GM19397 (cell line): ENCODE results near the gene CYS1.
"Not testable (repeated sequence)": the region's sequence is repeated elsewhere in the genome, so short reads cannot be mapped to it uniquely, and the experiment has no call there.

ENCODE experiments used
- ATAC-seq: cut with Tn5 transposase; IDR thresholded peaks from one replicate; pipeline ENCODE4 v1.9.1; 2021; ENCODE audit warnings: mild to moderate bottlenecking, moderate library complexity; ENCODE audit not compliant: unreplicated experiment

The CYS1 gene

DNA sequence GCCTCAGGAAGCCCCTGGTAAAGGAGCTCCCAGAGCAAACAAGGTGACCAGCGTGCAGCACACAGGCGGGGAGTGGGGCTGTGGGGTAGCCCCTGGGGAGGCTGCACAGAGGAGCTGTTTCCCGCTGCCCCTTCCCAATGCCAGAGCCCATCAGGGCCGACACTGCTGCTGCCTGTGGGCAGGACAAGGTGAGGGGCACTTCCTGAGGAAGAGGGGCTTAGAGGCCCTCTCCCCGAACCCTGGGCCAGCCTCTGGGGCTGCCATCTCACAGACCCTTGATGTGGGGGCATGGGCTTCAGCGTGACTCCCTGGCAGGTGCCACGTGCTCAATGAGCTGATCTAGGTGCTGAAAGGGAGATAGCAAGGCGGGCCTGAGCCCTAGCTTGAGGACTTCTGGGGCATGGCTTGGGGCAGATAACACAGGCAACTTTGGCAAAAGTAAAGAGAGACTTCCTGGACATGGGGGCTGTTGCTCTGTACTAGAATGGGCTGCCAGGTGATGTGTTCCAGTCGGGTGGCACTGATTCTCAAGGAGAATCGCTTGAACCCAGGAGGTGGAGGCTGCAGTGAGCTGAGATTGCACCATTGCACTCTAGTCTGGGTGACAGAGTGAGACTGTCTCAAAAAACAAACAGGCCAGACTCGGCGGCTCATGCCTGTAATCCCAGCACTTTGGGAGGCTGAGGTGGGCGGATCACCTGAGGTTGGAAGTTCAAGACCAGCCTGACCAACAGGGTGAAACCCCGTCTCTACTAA, 46.8 kb downstream of the CYS1 start:
- no peak for ATAC-seq

DNA sequence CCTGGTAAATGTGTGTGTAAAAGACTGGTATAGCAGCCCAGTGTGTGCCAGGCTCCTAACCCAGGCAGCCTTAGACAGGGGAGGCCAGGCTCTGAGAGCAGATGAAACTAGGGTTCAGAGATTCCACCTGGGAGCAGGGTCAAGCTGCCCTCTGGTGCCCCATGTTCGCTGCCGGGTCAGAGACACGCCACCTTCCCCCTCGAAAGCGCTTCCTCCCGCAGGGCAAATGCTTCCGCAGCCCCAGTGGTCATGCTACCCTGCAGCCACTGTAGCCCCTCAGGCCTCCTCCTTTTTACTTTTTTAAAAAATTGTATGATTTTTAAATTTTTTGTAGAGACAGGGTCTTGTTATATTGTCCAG, 47.5 kb downstream of the CYS1 start:
- no peak for ATAC-seq

DNA sequence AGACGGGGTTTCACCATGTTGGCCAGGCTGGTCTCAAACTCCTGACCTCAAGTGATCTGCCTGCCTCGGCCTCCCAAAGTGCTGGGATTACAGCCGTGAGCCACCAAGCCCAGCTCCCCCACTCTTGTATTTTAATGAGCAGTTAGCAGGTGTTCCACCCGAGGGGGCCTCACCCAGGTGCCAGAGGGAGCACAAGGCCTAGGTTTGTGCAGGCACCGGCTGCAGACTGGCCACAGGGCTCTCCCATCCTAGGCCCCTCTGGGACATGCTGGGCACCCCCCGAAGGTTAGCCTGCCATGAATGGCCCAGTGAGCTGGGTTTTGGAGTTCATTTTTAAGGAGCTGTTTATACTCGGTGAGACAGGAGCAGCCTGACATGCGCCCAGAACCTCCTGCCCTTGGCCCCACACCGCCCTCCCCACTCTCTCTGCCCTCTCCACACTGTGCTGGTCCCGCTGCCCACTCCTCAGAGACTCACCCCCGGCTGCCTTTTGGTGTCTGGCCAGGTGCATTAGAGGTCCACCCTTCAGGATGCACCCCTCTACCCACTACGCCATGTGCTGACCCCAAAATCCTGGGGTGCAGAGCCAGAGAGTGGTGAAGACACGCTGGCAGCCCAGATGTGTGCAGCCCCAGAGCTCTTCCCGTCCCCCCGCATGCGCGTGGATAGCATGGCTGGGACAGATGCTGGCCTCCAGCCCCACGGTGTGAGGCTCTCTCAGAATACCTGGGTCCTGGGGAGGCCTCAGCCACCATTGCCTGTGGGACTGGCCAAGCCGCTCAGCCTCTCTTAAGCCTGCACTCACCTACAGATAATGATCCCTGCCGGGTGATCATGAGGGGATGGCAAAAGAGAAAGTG, 48.1 kb downstream of the CYS1 start:
- no peak for ATAC-seq

DNA sequence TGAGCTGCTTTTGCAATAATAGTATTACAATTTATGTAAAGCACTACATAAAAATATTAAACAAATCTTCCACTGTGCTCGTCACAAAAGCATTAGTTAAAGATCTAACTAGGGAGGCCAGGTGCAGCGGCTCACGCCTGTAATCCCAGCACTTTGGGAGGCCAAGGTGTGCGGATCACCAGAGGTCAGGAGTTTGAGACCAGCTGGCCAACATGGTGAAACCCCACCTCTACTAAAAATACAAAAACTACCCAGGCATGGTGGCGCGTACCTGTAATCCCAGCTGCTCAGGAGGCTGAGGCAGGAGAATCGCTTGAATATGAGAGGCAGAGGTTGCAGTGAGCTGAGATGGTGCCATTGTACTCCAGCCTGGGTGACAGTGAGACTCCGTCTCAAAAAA, 49.4 kb downstream of the CYS1 start:
- not testable (repeated sequence) for ATAC-seq

DNA sequence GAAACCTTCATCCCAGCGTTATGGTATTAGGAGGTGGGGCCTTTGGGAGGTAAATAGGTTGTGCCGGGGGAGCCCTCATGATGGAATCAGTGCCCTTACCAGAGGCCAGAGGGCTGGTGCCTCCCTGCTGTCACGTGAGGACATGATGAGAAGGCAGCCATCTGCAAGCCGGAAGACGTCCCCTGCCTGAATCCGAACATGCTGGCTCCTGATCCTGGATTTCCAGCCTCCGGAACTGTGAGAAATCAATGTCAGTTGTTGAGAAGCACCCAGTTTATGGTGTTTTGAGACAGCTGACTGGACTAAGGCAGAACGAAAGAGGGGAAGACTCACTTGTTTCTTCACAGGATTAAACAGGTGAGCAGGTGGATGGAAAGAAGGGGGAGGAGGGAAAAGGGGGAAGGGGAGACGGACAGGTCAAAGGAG, 49.9 kb downstream of the CYS1 start:
- no peak for ATAC-seq

DNA sequence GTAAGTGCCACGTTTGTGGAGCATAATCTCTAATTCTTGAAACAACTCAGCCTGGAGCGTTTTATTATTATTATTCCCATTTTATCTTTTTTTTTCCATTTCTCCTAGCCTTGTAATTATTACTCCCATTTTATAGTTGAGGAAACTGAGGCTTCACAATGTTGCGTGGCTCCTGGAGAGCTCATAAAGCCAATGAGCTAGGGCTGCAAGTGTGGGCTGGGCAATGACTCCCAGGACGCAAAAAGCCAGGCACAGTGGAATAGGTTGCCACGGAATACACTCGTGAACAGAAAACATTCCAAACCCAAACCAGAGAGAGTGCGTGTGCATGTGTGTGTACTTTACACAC, 50.4 kb downstream of the CYS1 start:
- ATAC-seq: no peak

DNA sequence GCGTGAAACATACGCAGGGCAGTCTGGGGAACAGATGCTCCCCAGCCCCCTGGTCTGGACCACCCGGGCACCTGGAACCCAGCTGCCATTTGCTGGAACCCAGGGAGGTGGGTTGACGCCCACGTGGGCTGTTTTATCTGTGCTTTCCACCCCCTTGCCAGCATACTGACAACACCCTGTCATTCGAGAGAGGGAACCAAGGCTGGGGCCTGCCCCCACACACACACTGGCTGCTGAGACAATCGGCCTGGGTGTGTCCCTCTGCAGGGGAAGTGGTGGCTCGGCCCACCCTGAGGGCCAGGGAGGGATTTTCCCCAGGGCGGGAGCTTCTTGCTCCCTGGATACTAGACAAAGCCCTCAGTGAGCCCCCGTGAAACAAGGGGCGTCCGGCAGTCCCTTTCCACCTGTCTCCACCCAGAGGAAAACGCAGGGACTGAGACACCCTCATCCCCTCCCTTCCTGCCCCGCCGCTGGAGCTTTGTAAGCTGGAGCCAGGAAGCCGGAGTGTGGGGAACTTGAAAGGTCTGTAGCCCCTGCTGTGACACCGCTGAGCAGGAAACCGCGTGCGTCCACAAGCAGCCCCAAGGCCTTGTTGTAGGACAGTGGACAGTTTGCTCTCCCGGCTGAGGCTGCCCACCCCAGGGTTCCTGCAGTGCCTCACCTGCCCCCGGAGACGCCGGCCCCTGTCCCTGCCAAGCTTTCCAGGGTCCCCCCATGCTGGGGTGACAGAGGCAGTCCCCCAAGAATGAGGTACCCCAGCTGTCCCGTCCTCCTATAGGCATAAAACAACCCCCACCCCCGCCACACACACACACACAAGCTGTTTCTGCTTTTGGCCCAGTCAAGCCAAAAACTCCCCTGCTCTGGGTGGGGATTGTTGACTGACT, 51.0 kb downstream of the CYS1 start:
- ATAC-seq: no peak

DNA sequence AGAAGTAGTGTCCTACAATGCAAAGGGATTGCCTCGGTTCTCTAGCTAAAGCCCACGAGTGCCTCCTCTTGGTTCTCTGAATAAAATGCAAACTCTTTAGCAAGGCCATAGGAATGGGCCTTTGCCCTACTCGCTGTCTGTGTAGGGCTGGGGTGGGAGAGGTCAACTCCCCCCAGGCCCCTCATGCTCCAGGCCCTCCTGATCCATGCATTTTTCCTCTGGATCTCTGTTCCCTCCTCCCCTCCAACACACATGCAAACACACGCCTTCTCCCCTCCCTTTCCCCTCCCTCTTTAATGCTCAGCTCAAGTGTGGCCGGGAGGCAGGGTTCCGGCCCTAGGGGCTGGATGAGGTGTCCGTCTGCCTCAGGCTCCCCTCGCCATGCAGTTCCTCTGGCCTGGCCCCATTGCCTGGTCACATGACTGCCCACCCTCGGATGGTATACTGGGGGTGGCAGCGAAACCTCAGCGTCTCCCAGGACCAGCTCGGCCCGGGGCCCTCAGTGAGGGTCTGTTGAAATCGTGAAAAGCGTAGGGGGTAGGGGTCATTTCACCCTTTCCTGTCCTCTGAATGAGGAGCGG, 51.7 kb downstream of the CYS1 start:
- ATAC-seq: no peak

DNA sequence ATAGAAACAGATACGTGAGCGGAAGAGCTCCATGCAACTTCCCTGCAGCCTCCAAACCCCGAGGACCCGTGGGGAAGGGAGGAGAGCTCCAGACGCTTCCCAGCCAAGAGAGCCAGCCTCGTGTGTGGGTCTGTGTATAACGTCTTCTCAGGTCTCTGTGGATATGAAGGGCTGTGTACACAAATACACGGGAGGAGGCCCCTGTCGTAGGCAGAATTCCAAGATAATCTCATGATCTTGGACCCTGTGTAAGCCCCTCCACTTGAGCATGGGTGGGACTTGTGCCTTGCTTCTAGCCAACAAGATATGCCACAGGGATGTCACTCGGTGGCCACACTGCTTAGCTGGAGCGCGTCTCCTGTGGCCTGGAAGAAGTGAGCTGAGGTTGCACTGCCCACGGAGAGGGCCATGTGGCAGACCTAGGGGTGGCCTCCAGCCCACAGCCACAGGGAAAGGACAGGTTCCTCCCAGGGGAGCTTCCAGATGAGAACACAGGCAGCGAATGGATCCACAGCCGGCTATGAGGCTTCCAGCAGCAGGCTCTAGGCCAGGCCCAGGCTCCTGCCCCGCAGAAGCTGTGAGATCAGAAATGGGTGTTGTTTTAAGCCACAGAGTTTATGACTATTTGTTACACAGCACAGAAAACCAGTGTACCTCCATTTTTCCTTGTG, 52.4 kb downstream of the CYS1 start:
- ATAC-seq: no peak

DNA sequence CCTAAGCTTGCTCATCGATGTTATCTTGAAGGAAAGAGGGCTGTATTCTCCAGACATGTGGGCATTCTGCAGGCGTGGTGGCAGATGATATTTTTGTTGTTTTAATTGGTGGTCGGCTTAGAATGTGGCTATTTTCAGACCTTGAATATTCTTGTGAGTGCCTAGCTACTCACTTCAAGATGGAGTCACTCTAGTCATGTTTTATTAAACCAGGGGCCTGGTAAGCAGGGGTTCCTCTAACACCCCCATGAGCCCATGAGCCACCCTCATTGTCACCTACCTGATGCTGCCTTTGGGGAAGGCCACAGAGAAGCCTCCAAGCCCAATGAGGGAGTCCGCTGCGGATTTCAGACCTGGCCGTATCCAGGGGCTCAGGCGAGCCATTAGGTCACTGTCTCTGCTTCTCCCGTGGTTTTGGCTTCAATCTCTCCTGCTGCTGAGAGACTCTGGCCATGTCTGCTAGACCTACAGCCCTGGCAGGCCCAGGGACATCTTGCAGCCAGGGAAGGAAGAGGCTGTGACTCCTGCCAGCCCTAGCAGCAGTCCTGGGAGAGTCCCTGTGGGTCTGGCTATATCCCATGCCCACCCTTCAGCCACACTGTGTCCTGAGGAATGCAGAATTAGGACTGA, 53.2 kb downstream of the CYS1 start:
- no peak for ATAC-seq

DNA sequence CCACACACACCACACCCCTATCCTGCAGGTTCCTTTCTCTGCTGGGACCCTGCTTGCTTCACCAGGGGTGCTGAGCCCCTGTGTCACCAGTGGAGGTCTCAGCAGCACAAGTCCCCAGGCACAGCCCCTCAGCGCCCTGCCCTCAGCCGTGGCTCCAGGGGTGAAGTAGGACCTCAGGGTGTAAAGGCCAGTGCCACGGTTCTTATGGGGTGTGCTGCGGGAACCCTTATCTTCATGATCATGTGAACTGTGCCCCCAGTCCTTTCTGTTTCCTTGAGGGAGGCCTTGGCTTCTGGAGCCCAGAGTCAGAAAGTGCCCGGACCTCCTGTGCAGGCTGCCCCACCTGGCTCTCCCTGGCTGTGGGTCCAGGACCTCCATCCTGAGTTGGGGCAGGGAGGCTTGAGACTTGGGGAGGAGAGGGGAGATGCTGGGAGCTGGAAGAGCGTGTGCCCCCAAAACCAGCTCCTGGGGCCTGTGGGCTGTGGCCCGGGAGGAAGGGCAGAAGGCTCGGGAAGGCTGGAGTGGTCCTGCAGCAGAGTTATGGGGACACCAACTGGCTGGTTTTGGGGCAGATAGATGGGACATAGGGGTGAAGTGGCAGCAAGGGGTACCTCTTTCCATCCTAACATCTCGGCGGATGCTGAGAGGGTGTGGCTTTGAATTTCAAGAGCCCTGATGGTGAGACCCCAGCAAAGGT, 57.1 kb downstream of the CYS1 start:
- ATAC-seq: no peak

DNA sequence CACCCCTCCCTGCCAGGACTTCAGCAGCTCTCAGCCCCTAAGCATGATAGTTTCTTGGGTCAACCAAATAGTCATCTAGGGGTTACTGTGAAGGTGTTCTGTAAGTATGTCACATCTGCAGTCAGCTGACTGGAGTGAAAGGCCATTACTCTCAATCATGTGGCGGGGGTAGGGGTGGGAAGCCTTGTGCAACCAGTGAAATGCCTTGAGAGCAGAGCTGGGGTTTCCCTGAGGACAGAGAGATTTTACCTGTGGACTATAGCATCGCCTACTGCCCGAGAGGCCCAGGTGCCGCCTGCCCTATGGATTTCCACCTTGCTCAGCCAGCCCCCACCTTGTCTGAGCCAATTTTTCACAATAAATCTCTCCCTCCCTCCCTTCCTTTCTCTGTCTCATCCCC, 57.8 kb downstream of the CYS1 start:
- ATAC-seq: no peak

DNA sequence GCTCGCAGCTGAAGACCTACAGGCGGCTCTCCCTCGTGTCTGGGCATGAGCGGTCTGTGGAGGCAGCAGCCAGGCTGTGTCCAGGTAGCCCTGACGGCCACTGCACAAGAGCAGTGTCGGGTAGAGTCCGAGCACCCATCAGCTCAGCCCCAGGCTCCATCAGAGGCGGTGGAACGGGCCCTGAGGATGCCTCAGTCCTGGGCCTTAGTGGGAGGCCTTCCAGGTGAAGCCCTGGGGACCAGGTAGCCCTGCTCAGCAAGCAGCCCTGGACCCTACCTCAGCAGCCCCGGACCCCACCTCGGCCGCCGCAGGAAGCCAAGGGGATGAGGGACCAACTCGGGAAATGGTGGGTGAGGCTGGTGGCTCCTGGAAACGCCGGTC, 58.2 kb downstream of the CYS1 start:
- no peak for ATAC-seq

DNA sequence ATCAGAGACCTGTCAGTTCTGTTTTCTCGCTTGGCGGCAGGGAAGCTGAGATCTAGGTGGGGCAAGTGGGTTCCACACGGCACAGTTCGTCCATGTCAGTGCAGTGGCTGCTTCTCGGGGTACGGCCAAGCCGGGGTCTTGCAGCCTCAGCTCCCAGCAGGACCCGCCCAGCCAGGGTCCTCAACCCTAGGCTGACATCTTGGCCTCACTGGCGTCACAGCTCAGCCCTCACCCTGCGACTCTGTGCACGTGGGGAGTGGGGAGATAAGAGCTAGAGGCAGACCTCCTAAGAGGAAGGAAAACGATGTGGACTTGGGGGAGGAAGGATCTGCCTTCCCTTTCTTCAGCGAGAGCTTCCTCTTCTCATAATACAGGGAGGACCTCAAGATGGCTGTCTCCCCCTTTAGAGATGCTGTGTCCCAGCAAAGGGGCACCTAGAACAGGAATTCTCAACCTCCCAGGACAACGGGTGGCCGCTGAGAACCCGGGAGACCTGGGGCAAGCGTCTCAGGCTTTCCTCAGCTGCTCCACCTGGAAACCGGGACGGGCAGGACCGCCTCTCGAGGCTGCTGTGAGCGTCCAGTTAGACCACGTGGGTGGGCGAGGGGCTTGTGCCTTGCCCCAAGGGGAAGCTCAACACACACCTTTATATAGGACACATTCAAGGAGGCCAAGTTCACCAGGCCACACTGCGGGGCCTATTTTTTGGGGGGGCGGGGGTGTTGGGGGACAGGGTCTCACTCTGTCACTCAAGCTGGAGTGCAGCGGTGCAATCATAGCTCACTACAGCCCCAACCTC, 60.4 kb downstream of the CYS1 start:
- ATAC-seq: no peak

DNA sequence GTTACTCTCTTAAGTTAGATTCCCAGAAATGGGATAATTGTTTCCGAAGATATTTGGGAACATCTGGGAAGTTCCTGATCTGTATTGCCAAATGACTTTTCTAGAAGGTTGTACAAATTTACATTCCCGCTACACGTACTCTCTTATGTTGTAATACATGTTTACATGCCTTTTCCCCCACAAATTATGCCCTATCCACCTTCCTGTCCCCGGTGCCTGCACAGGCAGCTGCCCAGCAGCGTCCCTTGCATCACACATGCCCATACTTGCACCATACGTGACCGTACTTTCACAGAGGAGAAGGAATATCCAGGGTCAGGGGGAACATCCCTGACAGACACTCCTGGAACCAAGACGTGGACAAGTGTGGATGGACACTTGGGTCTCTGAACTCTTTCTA, 61.0 kb downstream of the CYS1 start:
- no peak for ATAC-seq

DNA sequence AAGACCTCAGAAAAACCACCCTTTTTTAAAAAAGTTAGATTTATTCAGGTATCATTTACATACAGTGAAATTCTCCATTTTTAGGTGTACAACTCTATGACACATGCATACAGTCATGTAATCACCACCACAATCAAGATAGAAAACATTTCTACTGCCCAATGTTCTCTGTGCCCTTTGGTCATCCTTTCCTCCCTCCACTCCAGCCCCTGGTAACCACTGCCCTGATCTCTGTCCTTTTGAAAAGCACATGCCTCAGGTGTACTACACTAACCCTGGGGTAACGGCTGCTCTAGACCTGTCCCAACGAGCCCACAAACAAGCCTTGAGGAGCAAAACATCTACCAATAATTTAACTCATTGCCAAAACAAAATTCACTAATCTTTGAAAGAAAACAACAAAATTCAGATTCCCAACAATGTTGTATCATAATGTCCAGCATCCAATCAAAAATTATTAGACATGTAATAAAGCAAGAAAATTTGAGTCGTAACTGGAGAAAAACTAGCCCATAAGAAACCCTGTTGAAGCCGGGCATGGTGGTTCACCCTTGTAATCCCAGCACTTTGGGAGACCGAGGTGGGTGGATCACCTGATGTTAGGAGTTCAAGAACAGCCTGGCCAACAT, 62.8 kb downstream of the CYS1 start:
- ATAC-seq: no peak

DNA sequence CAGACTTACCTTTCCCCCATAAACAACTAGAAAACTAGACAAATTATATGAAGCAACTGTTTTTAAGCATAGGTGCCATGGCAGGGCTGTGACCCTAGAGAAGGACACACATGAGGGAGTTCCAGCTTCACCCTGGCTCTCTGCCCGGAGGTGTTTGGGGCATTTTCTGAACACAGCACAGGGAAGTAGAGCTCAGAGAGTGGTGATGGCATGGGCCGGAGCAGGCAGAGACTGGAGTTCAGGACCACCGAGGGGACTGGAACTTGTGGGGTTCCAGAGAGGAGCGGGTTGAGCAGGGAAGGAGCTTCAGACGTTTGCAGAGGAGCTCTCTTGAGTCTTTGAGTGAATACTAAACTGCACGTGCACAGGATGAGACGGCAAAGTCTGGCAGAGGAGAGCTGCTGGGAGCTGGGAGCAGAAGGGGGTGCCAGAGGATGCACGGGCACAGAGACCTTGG, 63.4 kb downstream of the CYS1 start:
- no peak for ATAC-seq
